Measurements from ENCODE around the gene TBX20.

The TBX20 gene

GRCh38 chr7:35280902-35281301 is 27.0 kb upstream of the TBX20 start:
- H3K36me3 ChIP-seq (ENCODE audit: control insufficient read depth in 2 of 2, insufficient read depth in 1 of 2, low read length in 2 of 2) = no peaks in the 10 kb centered on the region
- no peaks in the 10 kb centered on the region for H3K9me3 ChIP-seq (ENCODE audit: control insufficient read depth, insufficient read depth, low read depth, low read length)
- no peak overlapping the region for H3K27ac ChIP-seq (ENCODE audit: extremely low read depth, low read depth, low read length)
- H3K4me3 ChIP-seq (ENCODE audit: low read depth, low read length) = no peak overlapping the region
- peak; percentile 87 for TF ChIP-seq PRDM4 (tag by site-specific recombination; IDR thresholded peaks at IDR 0.05)
- TF ChIP-seq PRDM2 (tag by site-specific recombination; IDR thresholded peaks at IDR 0.05; ENCODE audit: borderline replicate concordance) = no peak
- CTCF ChIA-PET = no interaction called here
- H3K4me1 ChIP-seq (ENCODE audit: control insufficient read depth, insufficient read depth, low read length) = no peaks in the 10 kb centered on the region
- POLR2A ChIA-PET = no interaction called here

- TF ChIP-seq WT1 (tag by site-specific recombination; IDR thresholded peaks at IDR 0.05) (no peak), PRDM4 (tag by site-specific recombination; IDR thresholded peaks at IDR 0.05) (no peak), ZNF112 (tag by site-specific recombination; IDR thresholded peaks at IDR 0.05) (no peak), FEZF1 (tag by site-specific recombination; IDR thresholded peaks at IDR 0.05) (no peak), TCF7L2 (IDR thresholded peaks at IDR 0.05; ENCODE audit: borderline replicate concordance, low read depth, low read length) (no peak), ZNF133 (tag by site-specific recombination; IDR thresholded peaks at IDR 0.05) (no peak), ZNF501 (tag by site-specific recombination; IDR thresholded peaks at IDR 0.05) (no peak), ZNF610 (tag by site-specific recombination; IDR thresholded peaks at IDR 0.05; ENCODE audit: borderline replicate concordance) (no peak), IKZF3 (tag by site-specific recombination; IDR thresholded peaks at IDR 0.05) (no peak), ZNF624 (tag by site-specific recombination; IDR thresholded peaks at IDR 0.05) (no peak), ZNF404 (tag by site-specific recombination; IDR thresholded peaks at IDR 0.05) (no peak), ZNF660 (tag by site-specific recombination; IDR thresholded peaks at IDR 0.05) (no peak), PRDM6 (tag by site-specific recombination; IDR thresholded peaks at IDR 0.05) (no peak)
- ChIA-PET CTCF (no interaction called here), POLR2A (no interaction called here)
- Histone ChIP-seq H3K4me3 (ENCODE audit: low read depth, low read length) (no peak overlapping the region), H3K4me1 (ENCODE audit: control insufficient read depth, insufficient read depth, low read length) (no peaks in the 10 kb centered on the region), H3K27ac (ENCODE audit: extremely low read depth, low read depth, low read length) (no peak overlapping the region), H3K9me3 (ENCODE audit: control insufficient read depth, insufficient read depth, low read depth, low read length) (no peaks in the 10 kb centered on the region), H3K36me3 (ENCODE audit: control insufficient read depth in 2 of 2, insufficient read depth in 1 of 2, low read length in 2 of 2) (no peaks in the 10 kb centered on the region)
Observed at GRCh38 chr7:35277359-35277758, 23.5 kb upstream of the TBX20 start.

Data from HEK293 (cell line).